SK-N-SH treated with all-trans-retinoic acid at 6 μM for 48 hours (cell line): ENCODE measurements around the gene DCLRE1A.

Experiments
- ATAC-seq: fragments of 200-7000 bp; cut with Tn5 transposase; 3 replicates; pipeline ENCODE4 v1.9.1; 2020; ENCODE audit warnings: mild to moderate bottlenecking, moderate library complexity
- ARNTL ChIP-seq: fragments of 450-650 bp; formaldehyde crosslinking; IDR thresholded peaks from 2 replicates; pipeline ENCODE4 v1.5.0; 2020; ENCODE audit warnings: low read depth, mild to moderate bottlenecking, moderate library complexity, borderline replicate concordance
- BACH2 ChIP-seq: fragments of 250-450 bp; sonication (Bioruptor Pico); IDR thresholded peaks from 2 replicates; pipeline ENCODE4 v1.9.0; 2021; ENCODE audit warnings: mild to moderate bottlenecking, borderline replicate concordance
- CSDC2 ChIP-seq: fragments of 250-450 bp; sonication (Bioruptor Pico); IDR thresholded peaks from 2 replicates; pipeline ENCODE4 v1.5.0; 2020; ENCODE audit warnings: mild to moderate bottlenecking, moderate library complexity
- CSRNP3 ChIP-seq: fragments of 250-450 bp; sonication (Bioruptor Pico); IDR thresholded peaks from 2 replicates; pipeline ENCODE4 v1.5.1; 2021; ENCODE audit warnings: mild to moderate bottlenecking, moderate library complexity
- ESRRG ChIP-seq: fragments of 250-450 bp; sonication (Bioruptor Pico); IDR thresholded peaks from 2 replicates; pipeline ENCODE4 v1.6.1; 2021; ENCODE audit warnings: mild to moderate bottlenecking
- GLIS3 ChIP-seq: fragments of 250-450 bp; sonication (Bioruptor Pico); IDR thresholded peaks from 2 replicates; pipeline ENCODE4 v1.5.0; 2020; ENCODE audit warnings: mild to moderate bottlenecking, moderate library complexity
- ISL1 ChIP-seq: fragments of 250-450 bp; sonication (Bioruptor Pico); IDR thresholded peaks from 2 replicates; pipeline ENCODE4 v2.1.2; 2022; ENCODE audit warnings: mild to moderate bottlenecking, moderate library complexity
- POU6F1 ChIP-seq: fragments of 250-450 bp; sonication (Bioruptor Pico); IDR thresholded peaks from 2 replicates; pipeline ENCODE4 v1.8.0; 2021; ENCODE audit warnings: low read depth, mild to moderate bottlenecking, moderate library complexity, borderline replicate concordance
- PPARA ChIP-seq: fragments of 250-450 bp; sonication (Bioruptor Pico); IDR thresholded peaks from 2 replicates; pipeline ENCODE4 v1.5.0; 2020; ENCODE audit warnings: mild to moderate bottlenecking, borderline replicate concordance
- SNAI2 ChIP-seq: fragments of 250-450 bp; sonication (Bioruptor Pico); IDR thresholded peaks from 2 replicates; pipeline ENCODE4 v1.5.0; 2020; ENCODE audit warnings: mild to moderate bottlenecking, moderate library complexity
- TCF4 ChIP-seq: fragments of 250-450 bp; sonication (Bioruptor Pico); IDR thresholded peaks from 2 replicates; pipeline ENCODE4 v1.8.0; 2021; ENCODE audit warnings: mild to moderate bottlenecking, moderate library complexity, borderline replicate concordance
- TOX ChIP-seq: fragments of 250-450 bp; sonication (Bioruptor Pico); IDR thresholded peaks from 2 replicates; pipeline ENCODE4 v1.8.0; 2021; ENCODE audit warnings: mild to moderate bottlenecking, moderate library complexity, borderline replicate concordance
- TSHZ2 ChIP-seq: fragments of 250-450 bp; sonication (Bioruptor Pico); IDR thresholded peaks from 2 replicates; pipeline ENCODE4 v1.5.0; 2020; ENCODE audit warnings: mild to moderate bottlenecking, moderate library complexity
- ZC3H10 ChIP-seq: fragments of 250-450 bp; sonication (Bioruptor Pico); IDR thresholded peaks from 2 replicates; pipeline ENCODE4 v1.5.1; 2021; ENCODE audit warnings: mild to moderate bottlenecking, moderate library complexity
- ZFP30 ChIP-seq: fragments of 450-650 bp; formaldehyde crosslinking; IDR thresholded peaks from 2 replicates; pipeline ENCODE4 v1.5.0; 2022; ENCODE audit warnings: mild to moderate bottlenecking, moderate library complexity
- ZNF565 ChIP-seq: fragments of 450-650 bp; formaldehyde crosslinking; conservative IDR thresholded peaks from 2 replicates; pipeline ENCODE4 v1.5.0; 2020; ENCODE audit warnings: low read depth, mild to moderate bottlenecking, moderate library complexity
- ZNF8 ChIP-seq: fragments of 450-650 bp; formaldehyde crosslinking; IDR thresholded peaks from 2 replicates; pipeline ENCODE4 v1.5.0; 2020; ENCODE audit warnings: mild to moderate bottlenecking, moderate library complexity
- TF ChIP-seq, protein P1 (sequence below): fragments of 250-450 bp; sonication (Bioruptor Pico); IDR thresholded peaks from 2 replicates; pipeline ENCODE4 v1.8.0; 2020; ENCODE audit warnings: mild to moderate bottlenecking, moderate library complexity, borderline replicate concordance
- TF ChIP-seq, protein P2 (sequence below): fragments of 250-450 bp; sonication (Bioruptor Pico); IDR thresholded peaks from 2 replicates; pipeline ENCODE4 v1.5.1; 2020; ENCODE audit warnings: low read depth, mild to moderate bottlenecking, moderate library complexity

DCLRE1A gene

GRCh38 chr10:113857210-113857609 lies 3.3 kb upstream of the DCLRE1A start:
- TF ChIP-seq, protein P1, sequence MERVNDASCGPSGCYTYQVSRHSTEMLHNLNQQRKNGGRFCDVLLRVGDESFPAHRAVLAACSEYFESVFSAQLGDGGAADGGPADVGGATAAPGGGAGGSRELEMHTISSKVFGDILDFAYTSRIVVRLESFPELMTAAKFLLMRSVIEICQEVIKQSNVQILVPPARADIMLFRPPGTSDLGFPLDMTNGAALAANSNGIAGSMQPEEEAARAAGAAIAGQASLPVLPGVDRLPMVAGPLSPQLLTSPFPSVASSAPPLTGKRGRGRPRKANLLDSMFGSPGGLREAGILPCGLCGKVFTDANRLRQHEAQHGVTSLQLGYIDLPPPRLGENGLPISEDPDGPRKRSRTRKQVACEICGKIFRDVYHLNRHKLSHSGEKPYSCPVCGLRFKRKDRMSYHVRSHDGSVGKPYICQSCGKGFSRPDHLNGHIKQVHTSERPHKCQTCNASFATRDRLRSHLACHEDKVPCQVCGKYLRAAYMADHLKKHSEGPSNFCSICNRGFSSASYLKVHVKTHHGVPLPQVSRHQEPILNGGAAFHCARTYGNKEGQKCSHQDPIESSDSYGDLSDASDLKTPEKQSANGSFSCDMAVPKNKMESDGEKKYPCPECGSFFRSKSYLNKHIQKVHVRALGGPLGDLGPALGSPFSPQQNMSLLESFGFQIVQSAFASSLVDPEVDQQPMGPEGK: no peak
- TF ChIP-seq POU6F1 (CRISPR knock-in tag) (no peak), CSRNP3 (CRISPR knock-in tag) (no peak), TOX (CRISPR knock-in tag) (no peak), PPARA (no peak), ZFP30 (no peak), ZNF8 (CRISPR knock-in tag) (no peak), BACH2 (CRISPR knock-in tag) (no peak), CSDC2 (CRISPR knock-in tag) (no peak)
- TF ChIP-seq, protein P2, sequence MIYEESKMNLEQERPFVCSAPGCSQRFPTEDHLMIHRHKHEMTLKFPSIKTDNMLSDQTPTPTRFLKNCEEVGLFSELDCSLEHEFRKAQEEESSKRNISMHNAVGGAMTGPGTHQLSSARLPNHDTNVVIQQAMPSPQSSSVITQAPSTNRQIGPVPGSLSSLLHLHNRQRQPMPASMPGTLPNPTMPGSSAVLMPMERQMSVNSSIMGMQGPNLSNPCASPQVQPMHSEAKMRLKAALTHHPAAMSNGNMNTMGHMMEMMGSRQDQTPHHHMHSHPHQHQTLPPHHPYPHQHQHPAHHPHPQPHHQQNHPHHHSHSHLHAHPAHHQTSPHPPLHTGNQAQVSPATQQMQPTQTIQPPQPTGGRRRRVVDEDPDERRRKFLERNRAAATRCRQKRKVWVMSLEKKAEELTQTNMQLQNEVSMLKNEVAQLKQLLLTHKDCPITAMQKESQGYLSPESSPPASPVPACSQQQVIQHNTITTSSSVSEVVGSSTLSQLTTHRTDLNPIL: no peak

DNA sequence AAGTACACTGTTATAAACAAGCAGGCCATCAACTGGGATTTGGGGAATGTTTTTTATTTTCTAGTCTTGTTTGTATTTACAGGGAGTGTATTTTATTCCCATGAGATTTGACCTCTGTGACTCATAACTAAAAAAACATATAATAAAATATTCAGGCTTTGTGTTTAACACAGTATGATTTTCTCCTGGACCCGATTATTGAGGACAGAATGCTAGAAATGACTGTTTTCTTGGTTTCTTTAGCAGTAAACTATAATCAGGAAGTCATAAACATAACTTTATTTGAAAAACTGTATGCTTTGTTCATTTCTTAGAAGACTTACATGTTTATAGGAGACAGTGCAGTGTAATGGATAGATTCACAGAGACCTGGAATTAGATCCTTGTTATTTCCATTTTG lies 2.7 kb upstream of the DCLRE1A start:
- TF ChIP-seq GLIS3 (no peak), ZC3H10 (CRISPR knock-in tag) (no peak), TSHZ2 (CRISPR knock-in tag) (no peak), ZNF8 (CRISPR knock-in tag) (no peak), SNAI2 (CRISPR knock-in tag) (no peak), POU6F1 (CRISPR knock-in tag) (no peak), ARNTL (CRISPR knock-in tag) (no peak), ISL1 (CRISPR knock-in tag) (no peak), BACH2 (CRISPR knock-in tag) (no peak), TCF4 (CRISPR knock-in tag) (no peak), ESRRG (CRISPR knock-in tag) (no peak), ZNF565 (CRISPR knock-in tag) (no peak), TOX (CRISPR knock-in tag) (no peak), ZFP30 (no peak)
- ATAC-seq: no peak

More at GRCh38 chr10:113857210-113857609, 3.3 kb upstream of the DCLRE1A start:
- ATAC-seq: no peak
